ENCODE results near the gene FYN. TPM values are rescaled to one million over a fixed set of nuclear protein-coding genes. Genes with fewer than 3 reads are reported as not detected.

Gene FYN
- total RNA-seq, 1 experiment from 2014 or later = 18.5 TPM

DNA sequence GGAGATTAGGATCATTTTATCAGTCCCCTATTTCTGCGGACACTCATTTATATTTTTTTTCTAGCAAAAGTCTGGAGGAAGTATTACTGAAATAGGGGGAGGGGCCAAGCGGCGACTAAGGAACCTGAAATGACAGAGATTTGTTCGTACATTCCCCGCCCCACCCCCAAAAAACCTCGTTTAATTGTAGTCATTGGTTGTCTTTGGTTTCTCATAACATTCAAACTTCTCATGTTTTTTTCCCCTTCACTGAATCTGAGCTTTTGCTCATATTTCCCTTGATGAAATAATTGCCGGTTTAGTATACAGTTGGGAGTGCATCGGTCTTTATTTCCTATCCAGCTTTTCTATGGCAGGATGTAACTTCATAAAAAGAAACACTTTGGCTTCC, 768 bp upstream of the FYN start (continued):
- TF ChIP-seq POLR2AphosphoS5 (IDR thresholded peaks at IDR 0.05; ENCODE audit: low read depth, low read length) (no peak), MAX (IDR thresholded peaks at IDR 0.05) (no peak), CEBPB (IDR thresholded peaks at IDR 0.05; ENCODE audit: low read depth) (no peak), SRF (IDR thresholded peaks at IDR 0.05; ENCODE audit: low read depth) (no peak), RAD21 (IDR thresholded peaks at IDR 0.05; ENCODE audit: low read depth) (no peak), TCF7L2 (IDR thresholded peaks at IDR 0.05; ENCODE audit: borderline replicate concordance, extremely low read depth, insufficient read depth, insufficient read length) (no peak)

DNA sequence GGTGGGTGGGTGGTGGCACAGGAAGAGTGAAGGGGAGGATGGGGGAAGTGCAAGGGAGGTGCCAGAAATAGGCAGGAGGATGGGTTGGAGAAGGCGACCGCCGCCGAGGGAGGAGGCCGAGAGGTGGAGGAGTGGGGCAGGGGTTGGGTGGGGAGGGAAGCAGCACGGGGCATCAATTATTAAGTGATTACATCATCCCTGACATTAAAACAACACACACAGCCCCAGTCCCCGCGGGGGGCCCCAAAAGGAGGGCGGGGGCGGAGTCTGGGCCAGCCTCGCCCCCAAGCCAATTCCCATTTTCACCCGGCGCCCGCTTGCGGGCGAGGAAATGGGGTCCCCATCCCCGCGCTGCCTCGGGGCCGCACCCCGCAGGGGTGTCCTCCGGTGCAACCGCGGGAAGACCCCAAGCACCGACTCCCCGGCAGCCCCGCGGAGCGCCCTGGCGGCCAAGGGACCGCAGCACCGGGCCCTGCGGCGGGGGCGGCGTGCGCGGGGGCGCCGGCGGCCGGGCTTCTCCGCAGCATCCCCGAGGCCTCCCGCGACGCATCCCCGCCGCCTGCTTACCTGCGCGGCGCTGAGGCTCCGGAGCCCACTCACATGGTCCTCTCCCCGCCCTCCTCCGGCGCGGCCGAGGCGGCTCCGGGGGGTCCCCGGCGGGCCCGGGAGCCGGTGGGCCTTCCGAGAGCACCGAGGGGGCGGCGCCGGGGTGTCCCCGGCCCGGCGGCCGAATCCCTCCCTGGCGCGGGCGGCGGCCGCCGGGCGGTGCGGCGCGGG, 663 bp downstream of the FYN start:
- intact Hi-C loops (cut with micrococcal nuclease) = loop anchor here (2.0 kb wide), 1 partner anchor 124 kb away; no protein-coding TSS in a partner anchor
- CTCF ChIA-PET = interaction anchor here (0.7 to 1.0 kb wide), 3 partner anchors 16 to 115 kb away, joined by 3 to 4 read pairs (median 3); no protein-coding TSS in a partner anchor

More for the DNA sequence above, 663 bp downstream of the FYN start:
- ChIA-PET POLR2A (no interaction called here), RAD21 (ENCODE audit: low non-redundant PET in 1 of 2, low total read pairs in 2 of 2, uncharacterized antibody in 2 of 2, unreplicated experiment in 2 of 2) (no interaction called here)
- no TSS peak for BruUV-seq (replicated peaks)
- Histone ChIP-seq H3K9ac (ENCODE audit: low read length) (no peak overlapping the region), H3K36me3 (ENCODE audit: control insufficient read depth in 1 of 2, insufficient read depth in 2 of 2, low read length in 2 of 2) (no peaks in the 10 kb centered on the region), H3K9me2 (ENCODE audit: insufficient read depth) (no peaks in the 10 kb centered on the region), H3K4me1 (ENCODE audit: control insufficient read depth in 1 of 2, insufficient read depth in 2 of 2, low read length in 2 of 2) (peaks cover 6 to 13% of the 10 kb centered on the region in 2 experiments), H3K9me3 (ENCODE audit: control insufficient read depth in 1 of 2, insufficient read depth in 1 of 2, low read depth in 1 of 2, low read length in 2 of 2) (no peaks in the 10 kb centered on the region), H3K27ac (ENCODE audit: low read depth, low read length) (peak overlapping the region; percentile 39; the same call in 1 of the 2 replicates), H3K4me2 (ENCODE audit: low read length) (peak overlapping the region; percentile 97), H3K79me2 (ENCODE audit: insufficient read depth, low read length) (no peaks in the 10 kb centered on the region), H3K27me3 (ENCODE audit: insufficient read depth, low read length) (no peaks in the 10 kb centered on the region), H2AFZ (ENCODE audit: low read depth, low read length, poor library complexity, severe bottlenecking) (no peak overlapping the region), H4K20me1 (ENCODE audit: insufficient read depth) (no peaks in the 10 kb centered on the region), H3K4me3 (replicated peaks in 1 of 2; ENCODE audit: low read depth in 1 of 2, low read length in 2 of 2) (peak overlapping the region; percentile 51 to 64)
- DNase-seq (ENCODE audit: low read depth, low spot score) (no peak), ATAC-seq (peak; percentile 20; the same call in 1 of the 2 replicates)
- TF ChIP-seq EZH2phosphoT487 (IDR thresholded peaks at IDR 0.05; ENCODE audit: borderline replicate concordance) = no peak
- no peak for TF ChIP-seq POLR2A (IDR thresholded peaks at IDR 0.05; ENCODE audit: borderline replicate concordance, extremely low read depth, insufficient read depth, insufficient read length)
- TF ChIP-seq SRF (IDR thresholded peaks at IDR 0.05; ENCODE audit: low read depth) = no peak
- TF ChIP-seq POLR2AphosphoS5 (IDR thresholded peaks at IDR 0.05; ENCODE audit: low read depth, low read length) = no peak
- no peak for TF ChIP-seq SP1 (IDR thresholded peaks at IDR 0.05; ENCODE audit: low read depth)
- TF ChIP-seq, protein P1, sequence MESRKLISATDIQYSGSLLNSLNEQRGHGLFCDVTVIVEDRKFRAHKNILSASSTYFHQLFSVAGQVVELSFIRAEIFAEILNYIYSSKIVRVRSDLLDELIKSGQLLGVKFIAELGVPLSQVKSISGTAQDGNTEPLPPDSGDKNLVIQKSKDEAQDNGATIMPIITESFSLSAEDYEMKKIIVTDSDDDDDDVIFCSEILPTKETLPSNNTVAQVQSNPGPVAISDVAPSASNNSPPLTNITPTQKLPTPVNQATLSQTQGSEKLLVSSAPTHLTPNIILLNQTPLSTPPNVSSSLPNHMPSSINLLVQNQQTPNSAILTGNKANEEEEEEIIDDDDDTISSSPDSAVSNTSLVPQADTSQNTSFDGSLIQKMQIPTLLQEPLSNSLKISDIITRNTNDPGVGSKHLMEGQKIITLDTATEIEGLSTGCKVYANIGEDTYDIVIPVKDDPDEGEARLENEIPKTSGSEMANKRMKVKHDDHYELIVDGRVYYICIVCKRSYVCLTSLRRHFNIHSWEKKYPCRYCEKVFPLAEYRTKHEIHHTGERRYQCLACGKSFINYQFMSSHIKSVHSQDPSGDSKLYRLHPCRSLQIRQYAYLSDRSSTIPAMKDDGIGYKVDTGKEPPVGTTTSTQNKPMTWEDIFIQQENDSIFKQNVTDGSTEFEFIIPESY (IDR thresholded peaks at IDR 0.05; ENCODE audit: extremely low read depth, insufficient replicate concordance, low read length) = no peak
- TF ChIP-seq ZFX (IDR thresholded peaks at IDR 0.05) = peak; percentile 49; the same call in 1 of the 2 replicates
- 0 out of 6 replicates have a peak, but pooled peaks of 1 of the 3 experiments have one; percentile 11 for TF ChIP-seq CTCF (IDR thresholded peaks at IDR 0.05 in 2 of 3, conservative IDR thresholded peaks at IDR 0.05 in 1 of 3; ENCODE audit: borderline replicate concordance in 1 of 3, insufficient read depth in 1 of 3, low read depth in 2 of 3, low read length in 2 of 3)
- no peak for TF ChIP-seq RAD21 (IDR thresholded peaks at IDR 0.05; ENCODE audit: low read depth)
- no peak for TF ChIP-seq CBX3 (IDR thresholded peaks at IDR 0.05; ENCODE audit: low read depth)
- TF ChIP-seq, protein P2, sequence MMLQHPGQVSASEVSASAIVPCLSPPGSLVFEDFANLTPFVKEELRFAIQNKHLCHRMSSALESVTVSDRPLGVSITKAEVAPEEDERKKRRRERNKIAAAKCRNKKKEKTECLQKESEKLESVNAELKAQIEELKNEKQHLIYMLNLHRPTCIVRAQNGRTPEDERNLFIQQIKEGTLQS (IDR thresholded peaks at IDR 0.05) = no peak
- no peak for TF ChIP-seq TCF7L2 (IDR thresholded peaks at IDR 0.05; ENCODE audit: borderline replicate concordance, extremely low read depth, insufficient read depth, insufficient read length)
- TF ChIP-seq ELF1 (IDR thresholded peaks at IDR 0.05; ENCODE audit: borderline replicate concordance, low read depth) = no peak
- TF ChIP-seq EZH2 (IDR thresholded peaks at IDR 0.05) = no peak
